ENCODE measurements around the gene DHRS4L2. TPM values are rescaled to one million over a fixed set of nuclear protein-coding genes. Genes with fewer than 3 reads are reported as not detected.
A peak's percentile ranks its signal among the peaks of the same experiment; 100 is the strongest.
"Not testable (repeated sequence)": the region's sequence is repeated elsewhere in the genome, so short reads cannot be mapped to it uniquely, and the experiment has no call there.

The DHRS4L2 gene
- total RNA-seq, 2 experiments from 2014 or later: 27.5 to 27.6 TPM

DNA sequence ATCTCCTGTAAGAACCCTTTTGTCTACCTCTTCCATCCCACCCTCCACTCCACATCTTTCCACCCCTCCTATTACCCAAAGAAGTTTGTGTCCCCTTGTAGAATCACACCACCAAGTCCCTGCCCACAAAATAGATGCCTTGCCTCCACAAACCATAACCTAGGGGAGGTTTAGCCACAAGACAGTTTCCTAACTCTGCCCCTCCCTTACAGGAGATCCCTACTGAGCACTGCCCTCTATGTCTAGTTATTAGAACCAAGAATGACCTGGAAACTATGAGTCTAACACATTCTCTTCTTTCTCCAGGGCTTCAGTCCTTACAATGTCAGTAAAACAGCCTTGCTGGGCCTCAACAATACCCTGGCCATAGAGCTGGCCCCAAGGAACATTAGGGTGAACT lies 12.3 kb downstream of the DHRS4L2 start:
- H3K4me3 Mint-ChIP-seq; H3K27me3 Mint-ChIP-seq; ATAC-seq; DNase-seq; CTCF ChIA-PET; POLR2A ChIA-PET; H3K36me3 Mint-ChIP-seq (ENCODE audit: low read depth); H3K9me3 Mint-ChIP-seq (ENCODE audit: low read depth); H3K4me1 Mint-ChIP-seq; intact Hi-C loops (cut with DNase I, micrococcal nuclease); H3K27ac Mint-ChIP-seq: not testable (repeated sequence)

DNA sequence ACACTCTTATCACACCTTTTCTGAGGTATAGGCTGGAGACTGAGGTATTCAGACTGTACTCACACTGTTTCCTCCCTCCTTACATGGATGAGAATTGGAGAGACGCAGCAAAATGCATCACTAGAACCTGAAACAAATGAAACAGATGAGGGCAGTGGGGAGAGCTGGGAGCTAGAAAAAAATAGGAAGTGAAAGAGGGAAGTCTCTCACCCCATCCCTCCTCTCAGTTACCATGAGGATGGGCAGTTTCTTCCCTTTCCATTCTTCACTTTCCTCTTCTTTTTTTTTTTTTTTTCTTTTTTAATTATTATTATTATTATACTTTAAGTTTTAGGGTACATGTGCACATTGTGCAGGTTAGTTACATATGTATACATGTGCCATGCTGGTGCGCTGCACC lies 12.9 kb downstream of the DHRS4L2 start:
- not testable (repeated sequence) for ATAC-seq

DNA sequence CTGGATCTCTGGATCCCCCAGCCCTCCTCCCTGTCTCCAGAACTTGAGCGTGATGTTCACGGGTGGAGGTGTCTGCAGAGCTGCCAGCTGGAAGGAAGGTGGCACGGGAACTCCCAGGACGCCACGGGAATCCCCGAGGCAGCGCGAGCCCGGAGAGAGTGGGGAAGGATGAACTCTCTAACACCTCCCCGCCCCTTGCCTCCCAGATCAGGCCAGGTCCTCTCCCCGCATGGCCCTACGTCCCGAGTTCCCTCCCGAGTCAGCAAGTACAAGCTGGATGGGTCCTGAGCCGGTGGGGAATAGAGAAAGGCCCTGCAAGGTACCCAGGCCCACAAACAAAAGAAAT lies 17.7 kb downstream of the DHRS4L2 start:
- H3K27ac Mint-ChIP-seq; CTCF ChIA-PET; DNase-seq; H3K36me3 Mint-ChIP-seq (ENCODE audit: low read depth); POLR2A ChIA-PET; H3K27me3 Mint-ChIP-seq; intact Hi-C loops (cut with DNase I, micrococcal nuclease); H3K9me3 Mint-ChIP-seq (ENCODE audit: low read depth): not testable (repeated sequence)
- peak; percentile 23 for ATAC-seq
- H3K4me3 Mint-ChIP-seq: peak overlapping the region; percentile 33
- peaks cover 34% of the 10 kb centered on the region for H3K4me1 Mint-ChIP-seq

More for the DNA sequence above, 12.9 kb downstream of the DHRS4L2 start:
- H3K4me3 Mint-ChIP-seq; H3K9me3 Mint-ChIP-seq (ENCODE audit: low read depth); H3K27ac Mint-ChIP-seq; H3K27me3 Mint-ChIP-seq; H3K4me1 Mint-ChIP-seq; POLR2A ChIA-PET; intact Hi-C loops (cut with DNase I, micrococcal nuclease); DNase-seq; CTCF ChIA-PET; H3K36me3 Mint-ChIP-seq (ENCODE audit: low read depth): not testable (repeated sequence)

DNA sequence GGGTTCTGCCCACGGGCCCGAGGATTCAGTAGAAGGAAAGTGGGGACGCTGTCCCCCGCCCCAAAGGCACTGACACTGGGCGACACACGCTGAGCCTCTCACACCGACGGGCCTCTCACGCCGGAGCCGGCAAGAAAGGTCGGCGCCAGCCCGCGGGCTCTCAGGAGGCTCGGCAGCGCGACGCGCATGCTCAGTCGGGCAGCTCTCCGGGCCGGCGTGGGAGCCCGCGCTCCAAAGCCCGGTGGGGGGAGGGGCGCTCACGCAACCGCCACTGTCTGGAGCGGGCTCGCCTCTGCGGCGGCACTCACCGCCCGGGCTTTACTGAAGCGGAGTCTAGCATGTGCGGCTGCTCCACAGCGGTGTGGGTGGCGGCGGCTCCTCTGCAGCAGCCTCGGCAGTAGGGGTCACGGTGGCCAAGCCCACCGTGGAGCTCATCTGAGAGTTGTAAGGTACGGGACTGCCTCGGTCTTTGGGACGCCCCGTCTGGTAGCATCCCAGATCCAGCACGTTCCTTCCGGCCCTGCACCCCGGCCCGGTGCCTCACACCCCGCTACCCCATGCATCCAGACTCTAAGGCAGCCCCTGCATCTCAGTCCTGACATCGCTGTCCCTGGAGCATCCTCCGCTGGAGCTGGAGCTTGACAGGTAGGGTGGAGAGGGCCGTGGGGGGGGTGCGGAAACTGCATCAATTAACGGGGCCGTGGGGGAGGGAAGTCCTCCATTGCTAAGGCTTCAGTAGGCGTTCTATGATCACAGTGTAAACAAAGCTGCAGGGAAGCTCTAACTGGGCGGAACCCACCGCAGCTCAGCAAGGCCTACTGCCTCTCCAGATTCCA lies 18.3 kb downstream of the DHRS4L2 start:
- intact Hi-C loops (cut with DNase I, micrococcal nuclease): not testable (repeated sequence)
- CTCF ChIA-PET: interaction anchor here (1.2 kb wide), 1 partner anchor 84 kb away, joined by 9 read pairs; no protein-coding TSS in a partner anchor
- peaks cover 34% of the 10 kb centered on the region for H3K4me1 Mint-ChIP-seq

DNA sequence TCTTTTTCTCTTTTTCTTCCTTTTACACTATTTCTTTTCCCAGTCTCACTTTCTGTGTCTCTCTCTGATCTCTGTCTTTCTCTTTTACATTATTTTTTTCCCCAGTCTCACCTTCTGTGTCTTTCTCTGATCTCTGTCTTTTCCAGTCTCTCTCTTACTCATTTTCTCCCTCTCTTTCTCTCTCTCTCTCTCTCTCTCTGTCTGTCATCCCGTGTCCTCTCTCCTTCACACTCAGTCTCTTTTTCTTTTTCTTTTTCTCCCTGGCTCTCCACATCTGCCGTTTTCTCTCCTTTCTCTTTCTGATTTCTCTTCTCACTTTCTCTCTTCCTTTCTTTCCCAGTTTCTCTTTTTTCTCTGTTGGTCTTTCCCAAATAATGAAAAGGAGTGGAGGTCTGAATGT lies 22.3 kb downstream of the DHRS4L2 start:
- ATAC-seq (no peak), DNase-seq (no peak)
- peaks cover 34% of the 10 kb centered on the region for H3K4me1 Mint-ChIP-seq
- no peaks in the 10 kb centered on the region for H3K27me3 Mint-ChIP-seq
- H3K36me3 Mint-ChIP-seq (ENCODE audit: low read depth): peaks cover 4% of the 10 kb centered on the region
- ChIA-PET POLR2A (interaction anchor here (0.7 kb wide), 1 partner anchor 178 kb away, joined by 8 read pairs; the partner anchor contains the start of gene IPO4), CTCF (interaction anchor here (0.7 to 1.8 kb wide), 2 partner anchors 98 to 203 kb away, joined by 3 to 8 read pairs; no protein-coding TSS in a partner anchor)
- H3K27ac Mint-ChIP-seq: peak overlapping the region; percentile 52
- intact Hi-C loops (cut with DNase I, micrococcal nuclease): loop anchor here in 1 of 2 experiments (5.0 kb wide), 1 partner anchor 286 kb away; the partner anchor contains the start of genes DHRS1 and NOP9
- no peaks in the 10 kb centered on the region for H3K9me3 Mint-ChIP-seq (ENCODE audit: low read depth)
- H3K4me3 Mint-ChIP-seq: peak overlapping the region; percentile 3

More for the DNA sequence above, 18.3 kb downstream of the DHRS4L2 start:
- peak; percentile 84 for DNase-seq
- H3K9me3 Mint-ChIP-seq (ENCODE audit: low read depth); POLR2A ChIA-PET; H3K36me3 Mint-ChIP-seq (ENCODE audit: low read depth); H3K27me3 Mint-ChIP-seq: not testable (repeated sequence)
- Mint-ChIP-seq H3K27ac (peak overlapping the region; percentile 78), H3K4me3 (peak overlapping the region; percentile 71)
- ATAC-seq: peak; percentile 94

DNA sequence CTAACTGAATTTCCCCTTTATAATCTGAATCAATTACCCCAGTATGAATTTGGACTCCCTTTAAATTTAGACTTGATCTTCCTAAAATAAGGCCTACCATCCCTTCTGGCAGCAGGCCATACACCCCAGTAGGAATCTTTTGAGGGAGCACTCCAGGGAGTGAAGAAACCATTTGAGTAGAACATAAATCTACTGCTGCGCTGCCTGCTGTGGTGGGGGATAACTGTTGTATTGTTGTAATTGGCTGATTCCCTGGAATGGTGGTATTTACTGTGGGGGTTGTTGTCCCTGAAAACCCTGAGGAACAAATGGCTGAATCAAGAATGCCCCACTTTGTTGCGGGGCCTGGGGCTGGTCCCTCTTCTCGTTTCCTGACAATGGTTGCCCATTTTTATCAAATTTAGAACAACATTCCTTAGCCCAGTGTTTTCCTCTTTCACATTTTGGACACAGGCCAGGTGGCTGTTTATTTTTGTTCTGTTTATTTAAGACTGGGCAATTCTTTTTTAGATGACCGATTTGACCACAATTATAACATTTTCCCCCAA lies 24.1 kb downstream of the DHRS4L2 start:
- H3K9me3 Mint-ChIP-seq (ENCODE audit: low read depth); DNase-seq; H3K27me3 Mint-ChIP-seq; H3K4me3 Mint-ChIP-seq; H3K36me3 Mint-ChIP-seq (ENCODE audit: low read depth); POLR2A ChIA-PET; ATAC-seq; H3K27ac Mint-ChIP-seq: not testable (repeated sequence)
- intact Hi-C loops (cut with DNase I, micrococcal nuclease): loop anchor here in 1 of 2 experiments (5.0 kb wide), 1 partner anchor 285 kb away; the partner anchor contains the start of genes DHRS1 and NOP9
- H3K4me1 Mint-ChIP-seq: peaks cover 34% of the 10 kb centered on the region
- CTCF ChIA-PET: interaction anchor here (0.6 to 1.8 kb wide), 3 partner anchors 77 to 153 kb away, joined by 3 to 8 read pairs (median 3); no protein-coding TSS in a partner anchor

DNA sequence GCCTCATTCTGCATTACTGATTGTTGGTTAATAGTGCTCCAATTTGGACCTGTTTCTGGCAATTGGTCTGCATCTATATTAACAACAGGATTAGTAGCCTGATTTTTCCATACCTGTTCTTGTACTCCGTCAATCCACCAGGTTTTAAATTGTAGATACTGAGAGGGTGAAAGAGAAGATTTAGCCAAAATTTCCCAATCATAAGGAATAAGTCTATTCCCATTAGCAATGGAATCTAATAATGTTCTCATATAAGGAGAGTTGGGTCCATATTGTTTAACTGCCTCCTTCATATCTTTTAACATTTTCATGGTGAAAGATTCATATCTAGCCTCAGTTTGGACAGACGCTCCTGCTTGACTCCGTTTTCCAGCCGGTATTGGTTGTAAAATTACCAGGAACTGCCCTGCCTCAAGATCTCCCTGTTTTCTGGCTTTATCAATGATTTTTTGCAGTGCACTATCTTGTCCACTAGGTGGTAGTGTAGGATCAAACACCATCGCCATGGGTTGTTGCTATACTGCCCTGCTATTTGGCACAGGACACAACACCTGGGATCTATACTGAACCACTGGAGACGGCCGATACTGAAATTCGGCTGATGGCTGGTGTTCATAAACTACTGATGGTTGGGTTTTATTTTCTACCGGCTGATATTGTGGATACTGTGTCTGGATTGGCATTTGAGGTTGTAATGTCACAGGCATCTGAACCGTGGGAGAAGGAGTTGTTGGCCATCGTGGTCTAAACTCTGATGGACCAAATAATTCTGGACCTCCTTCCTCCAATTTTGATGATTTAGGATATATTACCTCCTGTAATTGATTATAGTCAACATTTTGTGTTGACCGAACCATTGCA lies 25.2 kb downstream of the DHRS4L2 start:
- ATAC-seq: peak; percentile 98
- Mint-ChIP-seq H3K9me3 (ENCODE audit: low read depth) (peaks cover under 1% of the 10 kb centered on the region), H3K27ac (no peak overlapping the region), H3K4me1 (peaks cover 23% of the 10 kb centered on the region), H3K36me3 (ENCODE audit: low read depth) (no peaks in the 10 kb centered on the region), H3K27me3 (no peaks in the 10 kb centered on the region), H3K4me3 (no peak overlapping the region)
- CTCF ChIA-PET: interaction anchor here (0.7 to 1.6 kb wide), 9 partner anchors 22 to 95 kb away, joined by 3 to 7 read pairs (median 4); partner anchors contain the start of gene PCK2
- intact Hi-C loops (cut with DNase I, micrococcal nuclease): loop anchor here (1.0 to 5.0 kb wide), 10 partner anchors 22 to 283 kb away; partner anchors contain the start of genes IRF9 (in 2 of the 2), DHRS1 (in 1 of the 2), NOP9 (in 1 of the 2) and PCK2 (in 1 of the 2)
- POLR2A ChIA-PET: no interaction called here
- DNase-seq: peak; percentile 63

DNA sequence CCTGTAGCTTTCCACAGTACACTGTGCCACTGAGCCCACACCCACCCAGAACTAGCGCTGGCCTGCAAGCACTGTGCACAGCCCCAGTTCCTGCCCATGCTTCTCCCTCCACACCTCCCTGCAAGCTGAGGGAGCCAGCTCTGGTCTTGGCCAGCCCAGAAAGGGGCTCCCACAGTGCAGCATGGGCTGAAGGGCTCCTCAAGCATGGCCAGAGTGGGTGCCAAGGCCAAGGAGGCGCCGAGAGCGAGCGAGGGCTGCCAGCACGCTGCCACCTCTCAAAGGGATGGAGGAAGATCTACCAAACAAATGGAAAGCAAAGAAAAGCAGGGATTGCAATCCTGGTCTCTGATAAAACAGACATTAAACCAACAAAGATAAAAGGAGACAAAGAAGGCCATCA lies 27.0 kb downstream of the DHRS4L2 start:
- H3K4me1 Mint-ChIP-seq; H3K9me3 Mint-ChIP-seq (ENCODE audit: low read depth); H3K27ac Mint-ChIP-seq; DNase-seq; H3K4me3 Mint-ChIP-seq; ATAC-seq; H3K27me3 Mint-ChIP-seq; H3K36me3 Mint-ChIP-seq (ENCODE audit: low read depth): not testable (repeated sequence)
- ChIA-PET POLR2A (interaction anchor here (0.6 kb wide), 1 partner anchor 21 kb away, joined by 3 read pairs; no protein-coding TSS in a partner anchor), CTCF (interaction anchor here (0.6 to 1.6 kb wide), 3 partner anchors 18 to 93 kb away, joined by 3 to 7 read pairs (median 4); no protein-coding TSS in a partner anchor)
- intact Hi-C loops (cut with DNase I, micrococcal nuclease): loop anchor here in 1 of 2 experiments (2.0 kb wide), 1 partner anchor 145 kb away; the partner anchor contains the start of gene IRF9

DNA sequence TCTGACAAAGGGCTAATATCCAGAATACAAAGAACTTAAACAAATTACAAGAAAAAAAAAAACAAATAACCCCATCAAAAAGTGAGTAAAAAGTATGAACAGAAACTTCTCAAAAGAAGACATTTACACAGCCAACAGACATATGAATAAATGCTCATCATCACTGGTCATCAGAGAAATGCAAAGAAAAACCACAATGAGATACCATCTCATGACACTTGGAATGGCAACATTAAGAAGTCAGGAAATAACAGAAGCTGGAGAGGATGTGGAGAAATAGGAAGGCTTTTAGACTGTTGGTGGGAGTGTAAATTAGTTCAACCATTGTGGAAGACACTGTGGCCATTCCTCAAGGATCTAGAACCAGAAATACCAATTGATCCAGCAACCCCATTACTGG lies 30.2 kb downstream of the DHRS4L2 start:
- DNase-seq; H3K9me3 Mint-ChIP-seq (ENCODE audit: low read depth); H3K27me3 Mint-ChIP-seq; ATAC-seq; H3K36me3 Mint-ChIP-seq (ENCODE audit: low read depth); H3K4me1 Mint-ChIP-seq; H3K4me3 Mint-ChIP-seq; H3K27ac Mint-ChIP-seq; intact Hi-C loops (cut with DNase I, micrococcal nuclease); POLR2A ChIA-PET: not testable (repeated sequence)
- CTCF ChIA-PET: interaction anchor here (0.8 kb wide), 1 partner anchor 17 kb away, joined by 5 read pairs; no protein-coding TSS in a partner anchor

DNA sequence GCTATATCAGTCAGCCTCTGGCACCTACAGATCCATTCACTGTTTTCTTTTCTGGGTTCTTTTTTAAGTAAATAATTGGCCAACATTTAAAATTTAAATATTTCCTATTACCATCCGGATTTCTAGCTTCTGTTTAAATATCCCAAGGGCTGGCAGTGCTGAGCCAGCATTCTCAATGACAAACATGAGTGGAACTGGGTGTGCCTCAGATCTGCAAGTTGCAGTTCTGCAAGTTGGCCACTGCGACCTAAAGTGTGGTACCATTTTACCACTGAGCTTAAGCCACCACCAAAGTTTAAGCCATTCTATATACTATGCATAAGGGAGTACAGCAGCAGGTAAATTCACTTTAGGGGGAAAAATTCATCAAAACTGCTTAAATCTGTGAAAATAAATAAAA lies 31.2 kb downstream of the DHRS4L2 start:
- H3K4me1 Mint-ChIP-seq; H3K4me3 Mint-ChIP-seq; H3K36me3 Mint-ChIP-seq (ENCODE audit: low read depth); DNase-seq; POLR2A ChIA-PET; H3K9me3 Mint-ChIP-seq (ENCODE audit: low read depth); H3K27ac Mint-ChIP-seq; H3K27me3 Mint-ChIP-seq; CTCF ChIA-PET; intact Hi-C loops (cut with DNase I, micrococcal nuclease): not testable (repeated sequence)
- ATAC-seq: peak; percentile 71

DNA sequence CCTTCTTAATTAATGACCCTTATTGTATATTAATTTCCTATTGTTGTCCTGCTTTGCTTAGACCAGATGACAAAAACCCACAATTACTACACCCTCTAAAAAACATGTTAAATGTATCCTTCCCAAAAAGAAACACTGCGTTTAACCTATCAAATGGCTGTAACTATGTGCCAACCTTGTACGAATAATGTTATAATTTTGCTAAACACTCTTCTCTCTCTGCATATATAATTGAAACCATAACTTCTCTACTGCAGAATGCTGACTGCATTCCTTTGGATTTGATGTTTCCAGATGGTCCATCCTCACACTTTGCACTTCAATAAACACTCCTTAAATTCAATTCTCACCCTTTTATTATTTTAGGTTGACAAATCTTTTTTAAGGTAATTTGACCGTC lies 31.8 kb downstream of the DHRS4L2 start:
- H3K4me1 Mint-ChIP-seq; ATAC-seq; intact Hi-C loops (cut with DNase I, micrococcal nuclease); H3K36me3 Mint-ChIP-seq (ENCODE audit: low read depth); CTCF ChIA-PET; H3K27me3 Mint-ChIP-seq; H3K9me3 Mint-ChIP-seq (ENCODE audit: low read depth); H3K4me3 Mint-ChIP-seq; H3K27ac Mint-ChIP-seq; POLR2A ChIA-PET; DNase-seq: not testable (repeated sequence)
